NCI-H146 treated with DMSO at 0.1 percent for 48 hours (cell line): ENCODE data around the gene WASF2.
"Not testable (repeated sequence)": the region's sequence is repeated elsewhere in the genome, so short reads cannot be mapped to it uniquely, and the experiment has no call there.

Experiments used
- DNase-seq: peaks from one replicate; lab custom pipeline; 2025; ENCODE audit not compliant: unreplicated experiment; lab: John Stamatoyannopoulos, UW

WASF2 gene

DNA sequence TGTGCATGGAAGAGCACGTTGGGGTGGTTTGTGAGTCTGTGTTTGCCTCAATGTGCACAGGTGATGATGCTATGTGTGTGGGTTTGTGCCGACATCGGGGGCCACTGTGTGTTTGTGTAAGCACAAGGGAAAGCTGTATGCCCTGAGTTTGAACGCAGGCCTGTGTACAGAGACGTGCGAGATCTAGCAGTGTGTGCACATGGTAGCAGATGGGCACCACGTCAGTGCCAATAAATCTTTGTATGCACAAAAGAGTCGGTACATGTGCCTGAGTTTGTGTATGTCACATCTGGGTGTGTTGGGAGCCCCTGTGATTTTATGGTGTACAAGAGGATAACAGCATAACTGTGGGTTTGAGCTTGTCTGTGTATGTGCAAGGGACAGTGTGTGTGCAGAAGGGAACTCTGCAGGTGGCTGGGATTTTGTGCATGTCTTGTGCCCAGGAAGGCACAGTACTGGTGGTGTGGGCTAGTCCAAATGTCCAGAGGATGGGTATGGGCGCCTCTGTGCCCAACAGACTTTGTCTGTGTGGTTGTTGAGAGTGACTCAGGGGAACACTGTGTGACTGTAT, 32.0 kb upstream of the WASF2 start:
- no peak for DNase-seq

DNA sequence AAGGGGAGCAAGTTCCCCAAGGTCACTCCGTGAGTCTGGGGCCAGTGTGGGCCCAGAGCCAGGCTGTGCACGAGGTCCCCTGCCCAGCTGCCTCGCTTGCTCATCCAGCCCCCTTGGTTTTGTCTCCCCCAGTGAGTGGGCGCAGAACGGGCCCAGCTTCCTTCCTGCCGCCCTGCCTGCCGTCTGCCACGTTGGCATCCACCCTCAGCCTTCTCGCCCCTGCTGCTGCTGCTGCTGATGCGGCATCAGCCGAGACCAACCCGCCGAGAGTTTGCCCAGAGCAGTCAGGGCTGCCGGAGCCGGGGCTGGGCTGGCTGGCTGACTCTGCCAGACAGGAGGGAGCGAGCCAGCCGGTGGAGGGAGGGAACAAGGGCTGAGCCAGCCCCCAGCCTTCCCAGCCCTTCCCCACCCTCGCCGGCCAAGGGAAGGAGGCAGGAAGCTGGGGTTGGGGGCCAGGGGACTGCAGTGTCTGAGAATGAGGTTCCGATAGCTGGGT, 31.4 kb upstream of the WASF2 start:
- no peak for DNase-seq

DNA sequence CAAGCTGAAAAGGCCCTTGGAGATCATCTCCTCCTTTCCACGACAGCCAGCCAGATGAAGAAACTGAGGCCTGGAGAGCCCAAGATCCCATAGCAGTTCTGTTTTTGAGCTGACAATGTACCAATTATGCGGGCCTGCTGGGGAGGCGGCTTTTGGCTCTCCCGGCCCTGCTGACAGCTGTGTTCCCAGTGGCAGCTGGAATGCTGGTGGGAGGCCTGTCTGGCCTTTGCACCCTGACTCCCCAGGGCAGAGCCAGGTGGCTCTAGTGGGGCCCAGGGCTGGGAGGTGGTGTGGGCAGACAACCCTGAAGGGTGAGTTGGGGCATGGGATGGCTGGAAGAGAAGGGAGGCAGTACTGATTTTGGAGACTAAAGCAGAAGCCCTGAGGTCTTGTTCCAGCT, 30.7 kb upstream of the WASF2 start:
- DNase-seq = no peak

GRCh38 chr1:27519331-27520258, 29.6 kb upstream of the WASF2 start:
- no peak for DNase-seq

DNA sequence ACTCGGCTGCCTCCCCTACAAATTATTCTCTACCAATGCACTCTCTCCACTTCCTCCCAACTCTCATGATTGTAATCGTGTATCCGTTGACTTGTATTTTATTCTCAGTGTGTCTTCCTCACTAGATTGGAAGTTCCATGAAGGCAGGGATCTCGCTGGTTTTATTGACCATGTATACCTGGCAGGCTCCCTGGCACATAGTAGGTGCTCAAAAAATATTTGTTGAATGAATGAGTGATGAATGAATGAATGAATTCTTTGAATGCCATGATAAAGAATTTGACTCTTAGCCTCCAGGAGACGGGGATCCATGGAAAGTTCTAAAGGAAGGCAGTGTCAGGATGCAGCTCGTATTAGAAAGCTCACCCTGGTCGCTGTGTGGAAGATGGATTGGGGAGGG, 28.8 kb upstream of the WASF2 start:
- DNase-seq = no peak

- no peak for DNase-seq
Measured at GRCh38 chr1:27517907-27518718, 28.1 kb upstream of the WASF2 start.

DNA sequence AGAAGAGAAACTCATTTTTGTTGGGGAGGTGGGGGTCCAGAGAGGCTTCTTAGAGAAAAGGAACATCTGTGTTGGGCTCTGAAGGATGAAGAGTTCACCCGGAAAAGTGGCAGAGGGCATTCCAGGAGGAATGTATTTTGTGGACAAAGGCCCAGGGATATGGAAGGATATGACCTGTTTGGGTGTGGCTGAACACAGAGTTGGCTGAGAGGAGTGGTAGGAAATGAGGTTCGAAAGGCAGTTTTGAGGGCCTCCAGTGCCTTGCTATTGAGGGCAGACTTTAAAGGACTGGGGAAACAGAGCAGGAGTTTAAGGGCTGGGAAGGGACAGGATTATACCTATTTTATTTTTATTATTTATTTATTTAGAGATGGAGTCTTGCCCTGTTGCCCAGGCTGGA, 27.3 kb upstream of the WASF2 start:
- DNase-seq = no peak

GRCh38 chr1:27515626-27516025, 25.7 kb upstream of the WASF2 start:
- no peak for DNase-seq

- DNase-seq = no peak
Measured at GRCh38 chr1:27513958-27514357, 24.0 kb upstream of the WASF2 start.

DNA sequence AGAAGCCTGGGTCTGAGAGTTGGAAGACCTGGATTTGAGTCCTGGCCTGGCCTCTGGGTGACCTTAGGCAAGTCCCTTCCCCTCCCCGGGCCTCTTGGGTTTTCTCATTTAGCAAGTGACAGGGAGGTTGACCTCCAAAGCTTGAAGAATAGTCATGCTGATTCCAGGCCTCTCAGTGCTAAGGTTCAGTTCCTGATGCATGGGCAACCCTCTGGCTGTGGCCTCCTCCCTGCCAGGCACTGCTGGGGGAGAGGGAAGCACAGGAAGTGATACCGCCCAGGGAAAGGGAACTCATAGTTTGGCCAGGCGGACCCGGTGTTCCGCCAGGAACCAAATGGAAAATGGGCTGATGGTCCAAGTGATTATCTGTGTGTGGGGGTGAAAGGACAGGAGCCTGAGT, 23.6 kb upstream of the WASF2 start:
- DNase-seq = no peak

GRCh38 chr1:27509127-27510080, 19.4 kb upstream of the WASF2 start:
- DNase-seq = no peak

DNA sequence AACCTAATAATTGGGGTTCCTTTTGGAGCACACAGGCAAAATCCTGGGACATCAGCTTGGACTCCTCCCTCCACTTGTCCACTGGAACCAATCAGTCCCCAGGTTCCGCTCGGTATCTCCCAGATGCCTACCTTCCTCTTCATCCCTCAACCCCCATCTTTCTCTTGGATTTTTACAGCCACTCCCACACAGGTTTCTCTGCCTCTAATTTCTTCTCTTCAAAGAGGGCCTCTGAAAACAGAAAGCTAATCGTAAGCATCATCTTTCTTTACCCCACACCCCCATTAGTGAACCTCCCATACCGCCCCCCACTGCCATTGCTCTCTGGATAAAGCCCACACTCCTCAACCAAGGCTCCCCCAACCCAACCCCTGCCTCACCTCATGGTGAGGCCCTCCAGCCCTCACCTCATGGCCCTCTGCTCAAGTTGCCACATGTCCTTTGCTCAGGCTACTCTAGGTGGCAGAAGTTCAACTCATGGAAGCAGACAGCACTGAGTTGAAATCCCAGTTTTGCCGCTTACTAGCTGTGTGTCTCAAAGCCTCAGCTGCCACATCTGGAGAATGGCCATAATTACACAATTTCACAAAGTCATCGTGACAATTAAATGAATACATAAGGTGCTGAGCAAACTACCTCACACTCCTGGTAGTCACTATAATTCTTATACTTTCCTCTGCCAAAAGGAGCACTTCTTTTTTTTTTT, 18.1 kb upstream of the WASF2 start:
- no peak for DNase-seq

GRCh38 chr1:27506703-27507102, 16.7 kb upstream of the WASF2 start:
- DNase-seq = no peak

DNA sequence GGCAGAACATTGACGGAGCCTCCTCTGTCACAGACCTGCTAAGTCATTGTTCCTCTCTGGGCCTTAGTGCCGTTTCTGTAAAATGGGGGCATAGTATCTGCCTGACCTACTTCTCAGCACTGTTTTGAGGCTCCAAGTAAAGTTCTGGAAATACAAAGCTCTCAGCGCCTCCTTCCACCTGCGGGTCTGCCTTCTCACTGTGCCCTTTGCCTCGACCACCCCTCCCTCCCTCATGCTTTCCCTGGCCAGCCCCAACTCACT, 15.4 kb upstream of the WASF2 start:
- DNase-seq = no peak

- DNase-seq = no peak
Measured at GRCh38 chr1:27504588-27505419, 14.8 kb upstream of the WASF2 start.

- no peak for DNase-seq
Measured at GRCh38 chr1:27503844-27504587, 14.0 kb upstream of the WASF2 start.

DNA sequence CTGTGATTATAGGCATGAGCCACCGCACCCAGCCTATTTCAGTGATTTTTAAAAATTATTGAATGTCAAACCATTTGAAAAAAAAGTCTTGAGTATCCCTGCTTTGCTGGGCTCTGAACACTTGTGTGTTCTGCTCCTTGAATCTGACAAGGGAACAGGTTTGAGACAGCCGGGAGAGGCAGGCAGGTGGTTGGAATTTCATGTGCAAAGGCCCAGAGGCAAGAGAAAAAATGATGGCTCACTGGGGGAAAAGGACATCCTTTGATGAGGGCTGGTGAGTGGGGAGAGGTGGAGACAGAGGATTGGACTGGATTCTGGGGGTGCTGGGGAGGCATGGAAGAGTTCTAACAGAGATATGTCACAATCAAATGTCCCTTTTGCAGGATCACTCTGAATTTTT, 13.1 kb upstream of the WASF2 start:
- no peak for DNase-seq

GRCh38 chr1:27501159-27501558, 11.2 kb upstream of the WASF2 start:
- not testable (repeated sequence) for DNase-seq

DNA sequence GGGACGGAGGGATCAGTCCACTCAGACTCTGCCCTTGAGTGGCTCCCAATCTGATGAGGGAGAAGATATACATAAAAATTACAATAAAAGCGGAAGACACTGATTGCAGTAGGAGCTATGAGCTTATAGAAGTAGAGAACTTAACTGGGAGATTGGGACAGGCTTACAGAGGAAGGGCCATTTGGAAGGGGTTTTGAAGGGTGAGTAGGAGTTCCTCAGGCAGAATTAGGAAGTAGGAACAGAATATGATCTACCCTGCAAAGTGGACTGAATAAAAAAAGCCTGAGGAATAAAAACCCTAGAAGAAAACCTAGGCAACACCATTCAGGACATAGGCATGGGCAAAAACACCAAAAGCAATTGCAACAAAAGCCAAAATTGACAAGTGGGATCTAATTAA, 9.2 kb upstream of the WASF2 start:
- DNase-seq = no peak
